Measurements from ENCODE around the gene USP34. TPM values are rescaled to one million over a fixed set of nuclear protein-coding genes. Genes with fewer than 3 reads are reported as not detected.
A peak's percentile ranks its signal among the peaks of the same experiment; 100 is the strongest.

Gene USP34
- total and polyA plus RNA-seq, 2 of the 4 experiments (the other 2 are of a cell fraction) = 34.7 to 128 TPM

- no peak overlapping the region for H2BK20ac ChIP-seq (ENCODE audit: low read depth, low read length)
- H4K20me1 ChIP-seq (ENCODE audit: insufficient read depth, low read length) = peaks cover 70% of the 10 kb centered on the region
- no peak overlapping the region for H2AK5ac ChIP-seq (ENCODE audit: low read depth, low read length)
- peaks cover 10% of the 10 kb centered on the region; the same call in 1 of the 2 replicates for H3K9me1 ChIP-seq (ENCODE audit: insufficient read depth, low read length)
- H3K9me3 ChIP-seq (ENCODE audit: control insufficient read depth, insufficient read depth, low read length) = no peaks in the 10 kb centered on the region
- intact Hi-C loops (cut with micrococcal nuclease) = no loop called here
- H3K56ac ChIP-seq (ENCODE audit: extremely low read depth, insufficient read depth, low read length) = no peak overlapping the region
- H3K27ac ChIP-seq (ENCODE audit: insufficient read depth, low read length) = no peak overlapping the region
- no peak overlapping the region for H3K9ac ChIP-seq (ENCODE audit: low read depth, low read length)
- WGBS, 2 experiments (ENCODE audit: extremely low coverage in 2 of 2, insufficient read length in 1 of 2) = no CpG with 5 or more reads among the region's 4 CpGs
- dilution Hi-C loops (cut with HindIII; ENCODE audit: low sequenced_read_pairs, unreplicated experiment) = no loop called here
- DNase-seq = peak; percentile 89
- no peaks in the 10 kb centered on the region for H3K27me3 ChIP-seq (ENCODE audit: control insufficient read depth, insufficient read depth, low read length)
- ChIA-PET POLR2A (ENCODE audit: unreplicated experiment) (no interaction called here), CTCF (no interaction called here)
- no peak overlapping the region for H2BK120ac ChIP-seq (ENCODE audit: low read depth, low read length)
- H3K18ac ChIP-seq (ENCODE audit: low read depth, low read length) = no peak overlapping the region
- H3K4me3 ChIP-seq (ENCODE audit: insufficient read depth, low read depth, low read length) = no peak overlapping the region
- no peak overlapping the region for H2BK15ac ChIP-seq (ENCODE audit: low read depth, low read length)
- H4K91ac ChIP-seq (ENCODE audit: insufficient read depth, low read depth, low read length) = no peak overlapping the region
- H3K36me3 ChIP-seq (ENCODE audit: control insufficient read depth, insufficient read depth, low read length) = no peaks in the 10 kb centered on the region; the same call in 1 of the 2 replicates
- no peak overlapping the region for H4K5ac ChIP-seq (ENCODE audit: low read depth, low read length)
- H2BK5ac ChIP-seq (ENCODE audit: low read depth, low read length, poor library complexity, severe bottlenecking) = peak overlapping the region; percentile 9
- H3K79me1 ChIP-seq (ENCODE audit: low read depth in 1 of 2, low read length in 2 of 2) = peaks cover 12 to 72% of the 10 kb centered on the region in 2 experiments; a peak in 3 of 4 replicates
- H3K23ac ChIP-seq (ENCODE audit: low read depth, low read length) = no peak overlapping the region
- peaks cover 3% of the 10 kb centered on the region; the same call in 1 of the 2 replicates for H3K4me1 ChIP-seq (ENCODE audit: control insufficient read depth, insufficient read depth, low read length)
- no peak overlapping the region for H2AFZ ChIP-seq (replicated peaks; ENCODE audit: low read length, poor library complexity)
- no peak overlapping the region; a peak in 1 of 4 replicates for H4K8ac ChIP-seq (ENCODE audit: low read depth in 2 of 2, low read length in 2 of 2)
- H2AK9ac ChIP-seq (replicated peaks; ENCODE audit: low read depth, low read length, poor library complexity) = no peak overlapping the region
- BruUV-seq (replicated peaks) = no TSS peak
- H3K4me2 ChIP-seq (ENCODE audit: low read depth, low read length) = no peak overlapping the region
- no peak overlapping the region; the same call in 1 of the 2 replicates for H3K4ac ChIP-seq (ENCODE audit: low read depth, low read length)
- no peak overlapping the region for H3K14ac ChIP-seq (replicated peaks; ENCODE audit: low read depth, low read length)
- TF ChIP-seq CHD1 (IDR thresholded peaks at IDR 0.05; ENCODE audit: low read depth, low read length) (no peak), MXI1 (IDR thresholded peaks at IDR 0.05; ENCODE audit: borderline replicate concordance, low read depth, low read length) (0 out of 2 replicates have a peak, but pooled peaks have one; percentile 27), ELK1 (IDR thresholded peaks at IDR 0.05; ENCODE audit: borderline replicate concordance, low read depth, low read length) (no peak), CEBPB (IDR thresholded peaks at IDR 0.05; ENCODE audit: low read depth, low read length) (peak; percentile 93), FOS (IDR thresholded peaks at IDR 0.05; ENCODE audit: low read depth, low read length) (peak; percentile 73), BHLHE40 (IDR thresholded peaks at IDR 0.05; ENCODE audit: low read depth, low read length) (peak; percentile 87)
- in situ Hi-C loops (cut with MboI; ENCODE audit: low sequenced_read_pairs) = no loop called here
- ATAC-seq (ENCODE audit: low read depth) = peak; percentile 87
Observed at GRCh38 chr2:61460163-61460562, 10.7 kb downstream of the USP34 start.

All from IMR-90 (cell line).